Measurements from ENCODE around the gene BTAF1. TPM values are rescaled to one million over a fixed set of nuclear protein-coding genes. Genes with fewer than 3 reads are reported as not detected.

The BTAF1 gene
- total RNA-seq, 1 donor from 2014 or later = 30.0 TPM

DNA sequence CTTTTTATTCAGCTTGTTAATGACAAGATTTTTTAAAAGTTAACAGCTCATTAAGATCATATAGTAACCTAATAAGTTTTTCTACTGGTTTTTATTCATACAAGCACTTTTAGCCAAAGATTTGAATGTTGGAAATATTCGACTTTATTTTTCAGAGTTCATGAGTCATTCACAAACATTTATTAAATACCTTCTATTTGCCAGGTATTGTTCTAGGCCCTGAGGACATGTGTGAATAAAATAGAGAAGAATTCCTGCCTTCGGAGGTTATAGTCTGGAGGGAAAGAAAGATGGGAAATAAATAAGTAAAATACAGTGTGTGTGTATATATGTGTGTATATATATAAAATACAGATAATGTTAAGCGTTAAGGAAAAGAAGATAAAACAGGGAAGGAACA lies 31.5 kb downstream of the BTAF1 start:
- H3K4me1 Mint-ChIP-seq (ENCODE audit: unreplicated experiment) = no peaks in the 10 kb centered on the region
- no peaks in the 10 kb centered on the region for H3K27me3 Mint-ChIP-seq (ENCODE audit: unreplicated experiment)
- no peak overlapping the region for H3K4me3 Mint-ChIP-seq (ENCODE audit: unreplicated experiment)
- H3K27ac Mint-ChIP-seq (ENCODE audit: unreplicated experiment) = no peak overlapping the region
- TF ChIP-seq, protein P1, sequence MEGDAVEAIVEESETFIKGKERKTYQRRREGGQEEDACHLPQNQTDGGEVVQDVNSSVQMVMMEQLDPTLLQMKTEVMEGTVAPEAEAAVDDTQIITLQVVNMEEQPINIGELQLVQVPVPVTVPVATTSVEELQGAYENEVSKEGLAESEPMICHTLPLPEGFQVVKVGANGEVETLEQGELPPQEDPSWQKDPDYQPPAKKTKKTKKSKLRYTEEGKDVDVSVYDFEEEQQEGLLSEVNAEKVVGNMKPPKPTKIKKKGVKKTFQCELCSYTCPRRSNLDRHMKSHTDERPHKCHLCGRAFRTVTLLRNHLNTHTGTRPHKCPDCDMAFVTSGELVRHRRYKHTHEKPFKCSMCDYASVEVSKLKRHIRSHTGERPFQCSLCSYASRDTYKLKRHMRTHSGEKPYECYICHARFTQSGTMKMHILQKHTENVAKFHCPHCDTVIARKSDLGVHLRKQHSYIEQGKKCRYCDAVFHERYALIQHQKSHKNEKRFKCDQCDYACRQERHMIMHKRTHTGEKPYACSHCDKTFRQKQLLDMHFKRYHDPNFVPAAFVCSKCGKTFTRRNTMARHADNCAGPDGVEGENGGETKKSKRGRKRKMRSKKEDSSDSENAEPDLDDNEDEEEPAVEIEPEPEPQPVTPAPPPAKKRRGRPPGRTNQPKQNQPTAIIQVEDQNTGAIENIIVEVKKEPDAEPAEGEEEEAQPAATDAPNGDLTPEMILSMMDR (IDR thresholded peaks at IDR 0.05; ENCODE audit: unreplicated experiment) = no peak
- H3K36me3 Mint-ChIP-seq (ENCODE audit: low read depth, unreplicated experiment) = peaks cover 32% of the 10 kb centered on the region
- no peaks in the 10 kb centered on the region for H3K9me3 Mint-ChIP-seq (ENCODE audit: unreplicated experiment)
- DNase-seq (ENCODE audit: low spot score) = no peak

GRCh38 chr10:91957091-91957490 lies 33.5 kb downstream of the BTAF1 start:
- H3K36me3 Mint-ChIP-seq (ENCODE audit: low read depth, unreplicated experiment) = peaks cover 30% of the 10 kb centered on the region
- H3K27ac Mint-ChIP-seq (ENCODE audit: unreplicated experiment) = no peak overlapping the region
- H3K9me3 Mint-ChIP-seq (ENCODE audit: unreplicated experiment) = no peaks in the 10 kb centered on the region
- H3K27me3 Mint-ChIP-seq (ENCODE audit: unreplicated experiment) = no peaks in the 10 kb centered on the region
- H3K4me3 Mint-ChIP-seq (ENCODE audit: unreplicated experiment) = no peak overlapping the region
- TF ChIP-seq, protein P1 (IDR thresholded peaks at IDR 0.05; ENCODE audit: unreplicated experiment) = no peak
- no peaks in the 10 kb centered on the region for H3K4me1 Mint-ChIP-seq (ENCODE audit: unreplicated experiment)
- DNase-seq (ENCODE audit: low spot score) = no peak

GRCh38 chr10:91969297-91969696 lies 45.7 kb downstream of the BTAF1 start:
- DNase-seq (ENCODE audit: low spot score) = no peak
- Mint-ChIP-seq H3K4me1 (ENCODE audit: unreplicated experiment) (no peaks in the 10 kb centered on the region), H3K27me3 (ENCODE audit: unreplicated experiment) (no peaks in the 10 kb centered on the region), H3K4me3 (ENCODE audit: unreplicated experiment) (no peak overlapping the region), H3K27ac (ENCODE audit: unreplicated experiment) (no peak overlapping the region), H3K9me3 (ENCODE audit: unreplicated experiment) (no peaks in the 10 kb centered on the region), H3K36me3 (ENCODE audit: low read depth, unreplicated experiment) (peaks cover 8% of the 10 kb centered on the region)
- TF ChIP-seq, protein P1 (IDR thresholded peaks at IDR 0.05; ENCODE audit: unreplicated experiment) = no peak

DNA sequence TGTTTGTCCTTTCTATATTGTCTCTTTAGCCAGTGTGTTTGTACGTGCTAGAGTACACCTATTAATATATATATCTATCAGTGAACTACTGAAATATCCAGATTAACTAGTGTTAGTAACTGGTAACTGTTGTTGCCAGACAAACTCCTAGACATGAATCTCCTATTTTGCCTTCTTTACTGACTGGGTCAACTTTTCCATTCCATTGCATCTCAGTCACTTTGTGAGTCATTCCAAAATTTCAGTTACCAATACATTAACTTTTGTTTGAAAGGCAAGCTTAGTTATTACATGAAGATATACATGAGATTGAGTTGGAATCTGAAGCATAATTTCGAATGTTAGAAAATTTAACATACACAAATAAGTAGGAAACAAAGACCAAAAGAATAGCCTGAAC lies 51.4 kb downstream of the BTAF1 start:
- no peak for DNase-seq (ENCODE audit: low spot score)
- Mint-ChIP-seq H3K27me3 (ENCODE audit: unreplicated experiment) (peaks cover 2% of the 10 kb centered on the region), H3K4me1 (ENCODE audit: unreplicated experiment) (peaks cover 3% of the 10 kb centered on the region)

GRCh38 chr10:91975438-91975837 lies 51.9 kb downstream of the BTAF1 start:
- peaks cover 3% of the 10 kb centered on the region for H3K4me1 Mint-ChIP-seq (ENCODE audit: unreplicated experiment)
- H3K36me3 Mint-ChIP-seq (ENCODE audit: low read depth, unreplicated experiment) = peaks cover 7% of the 10 kb centered on the region
- no peak for DNase-seq (ENCODE audit: low spot score)
- no peak overlapping the region for H3K4me3 Mint-ChIP-seq (ENCODE audit: unreplicated experiment)
- no peaks in the 10 kb centered on the region for H3K9me3 Mint-ChIP-seq (ENCODE audit: unreplicated experiment)
- H3K27ac Mint-ChIP-seq (ENCODE audit: unreplicated experiment) = no peak overlapping the region
- H3K27me3 Mint-ChIP-seq (ENCODE audit: unreplicated experiment) = peaks cover 2% of the 10 kb centered on the region
- TF ChIP-seq, protein P1 (IDR thresholded peaks at IDR 0.05; ENCODE audit: unreplicated experiment) = no peak

More for the DNA sequence above, 51.4 kb downstream of the BTAF1 start:
- Mint-ChIP-seq H3K4me3 (ENCODE audit: unreplicated experiment) (no peak overlapping the region), H3K27ac (ENCODE audit: unreplicated experiment) (no peak overlapping the region), H3K36me3 (ENCODE audit: low read depth, unreplicated experiment) (peaks cover 7% of the 10 kb centered on the region), H3K9me3 (ENCODE audit: unreplicated experiment) (no peaks in the 10 kb centered on the region)
- TF ChIP-seq, protein P1 (IDR thresholded peaks at IDR 0.05; ENCODE audit: unreplicated experiment) = no peak
